GM18868 (cell line): ENCODE results near the gene RAB3IP.
A peak's percentile ranks its signal among the peaks of the same experiment; 100 is the strongest.

Experiments
- ATAC-seq: cut with Tn5 transposase; IDR thresholded peaks from one replicate; pipeline ENCODE4 v1.9.1; 2021; ENCODE audit warnings: mild to moderate bottlenecking, moderate library complexity; ENCODE audit not compliant: unreplicated experiment

RAB3IP gene, protein sequence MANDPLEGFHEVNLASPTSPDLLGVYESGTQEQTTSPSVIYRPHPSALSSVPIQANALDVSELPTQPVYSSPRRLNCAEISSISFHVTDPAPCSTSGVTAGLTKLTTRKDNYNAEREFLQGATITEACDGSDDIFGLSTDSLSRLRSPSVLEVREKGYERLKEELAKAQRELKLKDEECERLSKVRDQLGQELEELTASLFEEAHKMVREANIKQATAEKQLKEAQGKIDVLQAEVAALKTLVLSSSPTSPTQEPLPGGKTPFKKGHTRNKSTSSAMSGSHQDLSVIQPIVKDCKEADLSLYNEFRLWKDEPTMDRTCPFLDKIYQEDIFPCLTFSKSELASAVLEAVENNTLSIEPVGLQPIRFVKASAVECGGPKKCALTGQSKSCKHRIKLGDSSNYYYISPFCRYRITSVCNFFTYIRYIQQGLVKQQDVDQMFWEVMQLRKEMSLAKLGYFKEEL

DNA sequence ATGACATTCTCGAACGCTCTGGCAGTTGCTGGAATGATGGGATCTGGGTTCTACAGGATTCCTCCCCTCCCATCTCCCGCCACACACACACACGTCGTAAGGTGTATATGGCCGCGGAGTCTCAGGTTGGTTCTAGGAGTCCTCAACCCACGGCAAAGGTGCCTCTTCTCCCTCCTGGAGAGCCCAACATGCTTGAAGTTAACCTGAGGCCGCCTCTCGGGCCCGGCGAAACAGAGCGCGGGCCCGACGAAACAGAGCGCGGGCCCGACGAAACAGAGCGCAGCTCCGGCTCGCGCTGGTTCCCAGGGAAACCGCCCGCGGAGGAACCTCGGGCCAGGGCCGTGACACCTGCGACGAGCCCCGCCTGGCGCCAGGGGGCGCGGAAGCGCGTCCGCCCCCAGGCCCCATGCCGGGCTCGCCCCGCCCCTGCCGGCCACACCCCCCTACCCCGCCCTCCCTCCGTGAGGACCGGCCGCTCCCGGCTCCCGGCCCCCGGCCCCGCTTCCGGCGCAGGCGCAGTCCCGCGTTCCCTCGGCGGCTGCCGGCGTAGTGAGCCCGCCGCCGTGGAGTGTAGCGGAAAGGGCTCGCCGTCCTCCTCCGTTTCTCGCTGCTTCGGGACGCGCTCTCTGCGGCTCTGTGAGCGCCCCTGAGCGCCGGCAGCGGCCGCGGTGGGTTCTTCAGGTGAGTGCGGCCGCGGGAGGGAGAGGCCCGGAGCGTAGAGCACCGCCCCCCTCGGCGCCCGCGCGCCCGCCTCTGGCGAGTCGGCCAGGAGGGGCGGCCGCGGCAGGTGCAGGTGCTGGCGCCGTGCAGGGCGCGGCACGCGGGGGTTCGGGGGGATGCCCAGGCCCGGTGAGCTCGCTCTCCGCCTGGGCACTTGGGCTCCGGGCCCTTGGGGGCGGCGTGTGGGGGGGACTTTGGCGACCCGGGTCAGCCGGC, at the start of gene RAB3IP:
TSS of gene RAB3IP (plus strand) at position 510 of the 936 bp plus-strand sequence. CDS start 16,549 bp downstream, outside the sequence.
- ATAC-seq: peak; percentile 77

GRCh38 chr12:69689638-69690037, 49.0 kb upstream of the RAB3IP start:
- ATAC-seq: no peak

- ATAC-seq: no peak
Measured at GRCh38 chr12:69694123-69694522, 44.5 kb upstream of the RAB3IP start.

DNA sequence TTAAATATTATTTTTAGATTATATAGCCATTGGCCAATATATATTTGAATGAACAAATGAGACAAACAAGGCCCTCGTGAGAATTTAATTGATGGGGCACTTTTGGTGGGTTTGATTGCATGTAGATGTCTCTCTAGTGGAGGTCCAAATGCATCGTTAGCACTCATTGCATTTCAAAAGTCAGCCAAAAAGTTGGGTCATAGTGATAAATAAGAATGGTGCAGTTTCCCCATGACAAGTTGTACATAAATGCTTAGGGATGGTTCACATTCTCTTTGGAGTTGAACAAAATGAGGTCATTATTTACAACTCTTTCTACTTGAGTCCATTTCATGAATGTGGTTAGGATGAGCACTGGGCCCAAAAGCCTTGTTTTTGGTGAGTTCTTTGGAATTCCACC, 40.6 kb upstream of the RAB3IP start:
- no peak for ATAC-seq

DNA sequence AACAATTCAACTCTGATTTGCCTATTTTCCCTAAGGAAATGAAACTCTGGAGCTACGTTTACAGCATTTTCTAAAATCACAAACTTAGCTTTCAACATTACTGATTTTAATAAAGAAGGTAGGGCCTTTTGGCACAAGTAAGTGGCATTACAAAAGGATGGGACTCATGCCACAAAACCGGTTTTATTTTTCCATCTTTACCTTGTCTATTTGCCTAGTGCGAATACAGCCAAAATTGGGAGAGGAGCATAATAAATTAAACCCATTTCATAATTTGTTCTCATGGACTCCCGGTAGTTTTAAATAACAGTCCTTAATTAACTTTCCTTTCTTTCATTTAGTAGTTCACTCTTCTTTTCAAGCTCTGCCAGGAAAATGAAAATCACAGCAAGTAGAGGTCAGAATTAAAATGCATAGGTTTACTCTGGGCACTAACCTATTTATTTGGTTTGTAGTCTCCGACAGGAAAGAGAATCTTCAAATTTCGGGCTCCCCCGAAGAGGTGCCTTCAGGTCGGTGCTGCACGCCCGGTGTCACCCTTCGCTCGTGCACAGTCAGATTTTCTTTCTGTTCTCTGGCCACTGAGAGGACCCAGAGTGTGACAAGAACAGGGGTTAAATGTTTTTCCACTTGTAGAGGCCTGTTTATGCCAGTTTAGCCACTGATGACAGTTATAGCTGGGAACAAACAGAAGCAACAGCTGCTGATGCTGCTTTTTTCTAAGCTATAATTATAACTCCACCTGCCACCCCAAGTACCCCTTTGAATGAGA, 39.7 kb upstream of the RAB3IP start, which contains the start of gene BEST3:
TSS of gene BEST3 (minus strand) at position 535 of the 772 bp plus-strand sequence. CDS start 1,505 bp downstream, outside the sequence.
- no peak for ATAC-seq

GRCh38 chr12:69701826-69702225, 36.8 kb upstream of the RAB3IP start:
- ATAC-seq: no peak

DNA sequence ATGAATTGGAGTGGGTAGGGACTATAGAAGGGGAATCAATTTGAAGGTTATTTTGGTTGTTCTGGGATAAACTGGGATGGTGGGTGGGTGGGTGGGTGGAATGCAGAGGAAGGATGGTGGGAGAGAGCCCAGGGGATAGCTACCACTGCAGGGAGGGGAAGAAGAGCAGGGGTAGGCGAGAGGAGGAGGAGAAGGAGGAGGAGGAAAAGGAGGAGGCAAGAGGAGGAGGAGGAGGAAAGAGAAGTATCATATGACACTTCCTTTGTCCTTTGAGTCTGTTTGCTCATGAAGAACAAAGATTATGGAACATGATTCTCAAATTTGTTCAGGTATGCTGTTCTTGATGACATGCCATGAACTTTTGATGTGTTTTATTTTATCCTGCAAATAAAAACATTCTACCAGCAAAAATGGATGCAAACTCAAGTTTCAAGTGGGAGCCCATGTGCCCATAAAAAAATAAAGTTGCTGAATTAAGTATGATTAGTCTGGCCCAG, 35.5 kb upstream of the RAB3IP start:
- ATAC-seq: no peak

- ATAC-seq: no peak
Measured at GRCh38 chr12:69704357-69704756, 34.3 kb upstream of the RAB3IP start.

- ATAC-seq: no peak
Measured at GRCh38 chr12:69708649-69709048, 30.0 kb upstream of the RAB3IP start.

GRCh38 chr12:69712826-69713225, 25.8 kb upstream of the RAB3IP start:
- ATAC-seq: no peak

DNA sequence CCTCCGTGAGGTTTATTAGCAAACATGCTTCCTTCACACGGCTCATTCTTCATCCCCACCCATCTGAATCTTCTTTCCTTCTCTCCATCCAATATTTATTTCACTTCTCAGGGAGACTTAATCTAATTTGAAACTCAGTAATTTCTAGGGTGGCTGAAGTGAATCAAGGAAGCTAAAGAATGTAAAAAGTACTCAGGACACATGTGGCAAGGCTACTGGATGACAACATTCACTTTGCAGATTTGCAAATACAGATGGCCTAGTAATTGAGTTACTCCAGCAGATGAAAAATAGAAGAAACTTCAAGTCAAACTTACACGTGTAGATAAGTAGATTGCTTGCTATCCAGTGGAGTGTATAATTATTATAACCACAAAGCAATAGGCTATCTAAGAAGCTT, 24.1 kb upstream of the RAB3IP start:
- ATAC-seq: no peak

DNA sequence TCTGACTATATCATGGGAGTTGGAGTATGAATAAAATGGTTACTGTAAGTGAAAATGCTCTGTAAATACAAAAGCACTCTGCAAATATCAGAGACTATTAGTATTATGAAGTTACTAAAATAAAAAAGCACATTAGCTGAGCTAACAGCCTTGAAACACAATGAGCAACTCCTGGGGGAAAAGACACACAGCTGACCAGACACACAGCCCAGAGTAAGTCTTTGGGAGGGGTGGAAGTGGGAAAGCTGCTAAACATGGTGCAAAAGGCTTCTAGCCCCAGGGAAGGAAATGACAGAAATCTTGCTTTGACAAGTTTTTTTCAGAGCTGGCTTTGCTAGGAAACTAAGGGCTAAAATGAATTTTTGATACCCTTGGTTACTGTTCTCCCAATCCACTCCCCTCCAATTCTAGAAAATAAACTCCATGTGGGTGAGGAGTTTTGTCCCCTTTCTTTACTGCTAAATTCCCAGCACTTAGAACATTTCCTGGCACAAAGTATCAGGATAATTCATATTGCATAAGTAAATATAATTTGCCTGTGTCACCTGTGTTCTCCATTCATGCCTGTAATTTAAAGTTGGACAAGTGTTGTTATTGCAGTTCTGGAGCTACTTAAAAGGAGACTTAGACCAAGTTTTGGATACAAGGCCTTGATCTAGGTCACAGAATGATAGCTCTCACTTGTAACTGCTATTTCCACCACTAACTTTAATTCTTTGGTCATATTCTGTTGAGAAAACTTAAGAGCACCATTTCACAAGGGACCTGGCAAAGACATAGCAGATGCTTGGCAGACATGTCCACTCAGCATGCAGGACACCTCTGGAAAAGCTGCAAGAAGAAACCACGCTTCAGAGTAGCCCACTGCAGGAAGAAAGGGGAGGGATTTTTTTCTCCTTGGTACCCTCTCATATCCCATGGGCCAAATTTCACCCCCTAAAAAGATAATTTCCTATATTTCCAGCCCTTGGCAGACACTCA, 19.0 kb upstream of the RAB3IP start:
- ATAC-seq: no peak

GRCh38 chr12:69720750-69721149, 17.9 kb upstream of the RAB3IP start:
- no peak for ATAC-seq

- ATAC-seq: no peak
Measured at GRCh38 chr12:69726922-69727321, 11.7 kb upstream of the RAB3IP start.

GRCh38 chr12:69732088-69732487, 6.6 kb upstream of the RAB3IP start:
- no peak for ATAC-seq

DNA sequence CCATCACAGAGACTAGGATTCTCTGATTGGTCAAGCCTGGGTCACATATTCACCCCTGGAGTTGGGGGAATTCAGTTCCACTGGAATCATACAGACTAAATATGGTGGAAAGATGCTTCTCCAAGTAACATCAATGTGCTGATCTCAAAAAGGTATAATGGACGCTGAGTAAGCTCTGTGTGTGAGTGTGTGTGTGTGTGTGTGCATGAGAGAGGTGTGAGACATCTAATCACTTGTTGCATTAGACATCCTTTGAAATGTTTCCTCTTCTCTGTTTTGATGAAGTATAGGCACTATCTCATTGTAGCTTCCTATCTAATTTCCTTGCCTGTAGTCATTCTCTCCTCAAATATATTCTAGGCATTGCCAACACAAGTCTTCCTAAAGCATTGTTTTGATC, 5.0 kb upstream of the RAB3IP start:
- ATAC-seq: no peak

- peak; percentile 42 for ATAC-seq
Measured at GRCh38 chr12:69739287-69740191, 879 bp downstream of the RAB3IP start.

GRCh38 chr12:69744109-69744508, 5.4 kb downstream of the RAB3IP start:
- no peak for ATAC-seq
